Large intestine (tissue), 3 donors: ENCODE results near the gene FREM1. TPM values are rescaled to one million over a fixed set of nuclear protein-coding genes. Genes with fewer than 3 reads are reported as not detected.

Experiments
- DNase-seq, 2 donors: peaks; one replicate each; pipeline versions ENCODE4 v3.0.0 to v3.0.0-alpha.2; 2013
- H3K27ac ChIP-seq: one replicate; pipeline ENCODE4 v1.5.1; 2013; ENCODE audit warnings: low read length
- H3K27me3 ChIP-seq: 2 replicates; pipeline ENCODE4 v1.6.1; 2013; ENCODE audit warnings: low read length; ENCODE audit not compliant: control insufficient read depth, insufficient read depth
- H3K36me3 ChIP-seq: 2 replicates; pipeline ENCODE4 v1.6.1; 2013; ENCODE audit warnings: low read length; ENCODE audit not compliant: control insufficient read depth, insufficient read depth
- H3K4me1 ChIP-seq: one replicate; pipeline ENCODE4 v1.6.1; 2013; ENCODE audit warnings: low read length; ENCODE audit not compliant: control insufficient read depth, insufficient read depth
- H3K4me3 ChIP-seq: one replicate; pipeline ENCODE4 v1.5.1; 2013; ENCODE audit warnings: low read length
- H3K9me3 ChIP-seq: one replicate; pipeline ENCODE4 v1.6.1; 2013; ENCODE audit warnings: mild to moderate bottlenecking, low read depth, low read length, moderate library complexity; ENCODE audit not compliant: control insufficient read depth
- WGBS: methylation state at CpG from one replicate; pipeline ENCODE4 v1.1.5; 2013; ENCODE audit warnings: low lambda C conversion rate; ENCODE audit not compliant: insufficient coverage; 5-methylcytosine and 5-hydroxymethylcytosine counted together
- polyA plus RNA-seq: library from polyadenylated mRNA; unstranded; fragments of 120-200 nt; gene quantifications from one replicate; pipeline ENCODE4 v1.2.1, GENCODE V29; 2013

The FREM1 gene
- polyA plus RNA-seq, 1 donor = 10.0 TPM

DNA sequence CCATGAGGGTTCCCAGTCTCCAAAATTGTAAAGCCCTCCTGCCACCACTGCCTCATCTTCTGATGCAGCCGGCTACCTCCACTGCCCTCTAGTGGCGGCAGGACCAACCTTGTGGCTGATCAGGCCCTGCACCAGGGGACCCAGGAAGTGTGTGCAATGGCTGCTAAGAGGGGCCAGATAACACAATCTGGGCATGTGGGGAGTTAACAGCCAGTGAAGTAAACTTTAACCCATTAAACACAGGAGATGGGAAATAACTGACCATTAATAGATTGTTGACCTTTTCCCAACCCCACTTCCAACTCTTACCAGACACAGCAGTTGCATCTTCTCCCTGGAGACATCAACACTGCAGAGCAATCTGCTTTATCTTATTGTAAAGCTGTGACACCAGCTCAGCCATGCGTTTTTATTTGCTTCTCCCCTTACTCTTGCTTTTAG, 63.3 kb downstream of the FREM1 start:
- WGBS = no CpG with 5 or more reads among the region's 3 CpGs
- Histone ChIP-seq H3K27me3 (no peaks in the 10 kb centered on the region), H3K4me1 (no peaks in the 10 kb centered on the region), H3K9me3 (no peaks in the 10 kb centered on the region), H3K36me3 (peaks cover 12% of the 10 kb centered on the region), H3K4me3 (no peak overlapping the region), H3K27ac (no peak overlapping the region)
- DNase-seq = peak; percentile 9 to 42

- H3K9me3 ChIP-seq = no peaks in the 10 kb centered on the region
- DNase-seq = no peak
- no peaks in the 10 kb centered on the region for H3K4me1 ChIP-seq
- H3K27me3 ChIP-seq = no peaks in the 10 kb centered on the region
- H3K36me3 ChIP-seq = peaks cover 11% of the 10 kb centered on the region
- WGBS = 100% methylated on average over 1 of the region's 2 CpGs
- H3K27ac ChIP-seq = no peak overlapping the region
- no peak overlapping the region for H3K4me3 ChIP-seq
Observed at GRCh38 chr9:14843163-14843562, 67.1 kb downstream of the FREM1 start.

GRCh38 chr9:14842269-14842668, 68.0 kb downstream of the FREM1 start:
- WGBS = no CpG with 5 or more reads among the region's 10 CpGs
- Histone ChIP-seq H3K9me3 (no peaks in the 10 kb centered on the region), H3K4me1 (no peaks in the 10 kb centered on the region), H3K27me3 (no peaks in the 10 kb centered on the region), H3K27ac (no peak overlapping the region), H3K4me3 (no peak overlapping the region), H3K36me3 (peaks cover 11% of the 10 kb centered on the region)
- no peak for DNase-seq

- no peaks in the 10 kb centered on the region for H3K4me1 ChIP-seq
- H3K4me3 ChIP-seq = no peak overlapping the region
- DNase-seq = no peak
- H3K27me3 ChIP-seq = no peaks in the 10 kb centered on the region
- no peaks in the 10 kb centered on the region for H3K9me3 ChIP-seq
- WGBS = no CpG with 5 or more reads among the region's 3 CpGs
- H3K27ac ChIP-seq = no peak overlapping the region
- peaks cover 6% of the 10 kb centered on the region for H3K36me3 ChIP-seq
Observed at GRCh38 chr9:14838701-14839100, 71.5 kb downstream of the FREM1 start.

DNA sequence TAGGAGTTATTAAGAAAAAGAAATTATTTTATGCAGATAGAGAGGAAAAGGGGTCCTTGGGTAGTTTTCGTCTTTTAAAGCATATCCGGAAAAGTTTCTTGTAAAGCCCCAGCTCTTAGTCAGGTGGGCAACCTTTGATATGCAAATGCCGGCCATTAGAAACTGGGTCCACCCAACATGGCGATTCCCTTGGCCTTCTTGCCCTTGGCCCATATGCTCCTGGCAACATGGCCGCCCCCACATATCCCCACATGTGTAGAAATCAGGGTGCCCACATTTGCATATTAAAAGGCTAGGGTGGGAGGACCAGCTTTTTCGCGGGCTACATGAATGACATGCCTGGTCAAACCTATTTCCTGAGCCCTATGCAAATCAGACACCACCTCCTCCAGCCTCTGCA, 73.3 kb downstream of the FREM1 start:
- Histone ChIP-seq H3K36me3 (peaks cover 4% of the 10 kb centered on the region), H3K4me3 (no peak overlapping the region), H3K9me3 (no peaks in the 10 kb centered on the region), H3K27ac (no peak overlapping the region), H3K4me1 (no peaks in the 10 kb centered on the region), H3K27me3 (no peaks in the 10 kb centered on the region)
- DNase-seq = no peak
- no CpG with 5 or more reads among the region's 7 CpGs for WGBS

DNA sequence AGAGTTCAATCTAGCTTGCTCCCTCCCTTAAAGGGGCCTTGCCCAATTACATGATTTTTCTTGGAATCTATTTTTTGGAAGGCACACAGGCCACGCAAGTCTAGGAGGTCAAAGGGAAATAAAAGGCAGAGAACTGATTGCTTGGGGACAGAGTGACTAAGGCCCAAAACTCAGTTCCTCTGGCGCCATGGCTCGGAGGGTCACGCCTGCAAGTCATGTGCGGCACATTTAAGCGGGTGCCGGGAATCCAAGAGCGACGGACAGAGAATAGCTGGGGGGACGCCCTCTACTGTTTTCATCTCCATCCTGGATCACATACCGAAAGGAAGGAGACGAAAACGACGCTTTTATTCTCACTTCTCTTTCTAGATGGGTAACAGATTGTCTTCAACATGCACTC, 78.6 kb downstream of the FREM1 start:
- H3K27me3 ChIP-seq = no peaks in the 10 kb centered on the region
- H3K4me1 ChIP-seq = no peaks in the 10 kb centered on the region
- H3K9me3 ChIP-seq = no peaks in the 10 kb centered on the region
- DNase-seq = no peak
- peaks cover 6% of the 10 kb centered on the region for H3K36me3 ChIP-seq
- no peak overlapping the region for H3K4me3 ChIP-seq
- no CpG with 5 or more reads among the region's 14 CpGs for WGBS
- no peak overlapping the region for H3K27ac ChIP-seq

- no peaks in the 10 kb centered on the region for H3K9me3 ChIP-seq
- H3K4me3 ChIP-seq = no peak overlapping the region
- H3K27ac ChIP-seq = no peak overlapping the region
- no peaks in the 10 kb centered on the region for H3K4me1 ChIP-seq
- DNase-seq = no peak
- peaks cover 6% of the 10 kb centered on the region for H3K36me3 ChIP-seq
- no peaks in the 10 kb centered on the region for H3K27me3 ChIP-seq
- WGBS = 100% methylated on average over 1 of the region's 6 CpGs
Observed at GRCh38 chr9:14831074-14831473, 79.2 kb downstream of the FREM1 start.

GRCh38 chr9:14830057-14830456, 80.2 kb downstream of the FREM1 start:
- Histone ChIP-seq H3K9me3 (no peaks in the 10 kb centered on the region), H3K27me3 (no peaks in the 10 kb centered on the region), H3K36me3 (peaks cover 6% of the 10 kb centered on the region), H3K27ac (no peak overlapping the region), H3K4me1 (no peaks in the 10 kb centered on the region), H3K4me3 (no peak overlapping the region)
- WGBS = no CpG with 5 or more reads among the region's 1 CpG
- DNase-seq = no peak

- Histone ChIP-seq H3K27me3 (no peaks in the 10 kb centered on the region), H3K9me3 (no peaks in the 10 kb centered on the region), H3K27ac (no peak overlapping the region), H3K4me3 (no peak overlapping the region), H3K4me1 (no peaks in the 10 kb centered on the region), H3K36me3 (peaks cover 6% of the 10 kb centered on the region)
- DNase-seq = no peak
Observed at GRCh38 chr9:14829204-14829603, 81.0 kb downstream of the FREM1 start.

GRCh38 chr9:14827805-14828204, 82.4 kb downstream of the FREM1 start:
- Histone ChIP-seq H3K4me1 (no peaks in the 10 kb centered on the region), H3K36me3 (peaks cover 11% of the 10 kb centered on the region), H3K27ac (no peak overlapping the region), H3K9me3 (no peaks in the 10 kb centered on the region), H3K27me3 (no peaks in the 10 kb centered on the region), H3K4me3 (no peak overlapping the region)
- no CpG with 5 or more reads among the region's 3 CpGs for WGBS
- no peak for DNase-seq

GRCh38 chr9:14824481-14824880, 85.7 kb downstream of the FREM1 start:
- no peaks in the 10 kb centered on the region for H3K9me3 ChIP-seq
- no peaks in the 10 kb centered on the region for H3K4me1 ChIP-seq
- H3K27me3 ChIP-seq = no peaks in the 10 kb centered on the region
- peaks cover 11% of the 10 kb centered on the region for H3K36me3 ChIP-seq
- no peak overlapping the region for H3K27ac ChIP-seq
- no peak for DNase-seq
- 80% methylated on average over 1 of the region's 1 CpG for WGBS
- no peak overlapping the region for H3K4me3 ChIP-seq
